Activated naive CD4-positive, alpha-beta T cell treated with anti-CD3 and anti-CD28 coated beads for 36 hours (primary cell): ENCODE measurements around the gene RNF144B. TPM values are rescaled to one million over a fixed set of nuclear protein-coding genes. Genes with fewer than 3 reads are reported as not detected.

Experiments
- CTCF ChIA-PET: fragments of 350-600 bp; sonication (Branson Sonifier 250); formaldehyde crosslinking; loops from one replicate; lab custom pipeline; 2021; ENCODE audit warnings: antibody characterized with exemption; lab: Charles Lee
- DNase-seq: peaks from one replicate; pipeline ENCODE4 v3.0.0-alpha.2; 2020
- H3K27ac Mint-ChIP-seq: one replicate; pipeline ENCODE4 v1.8.0; 2021; ENCODE audit warnings: mild to moderate bottlenecking, mixed read lengths
- H3K27me3 Mint-ChIP-seq: one replicate; pipeline ENCODE4 v1.8.0; 2021; ENCODE audit warnings: low read depth, mixed read lengths
- H3K36me3 Mint-ChIP-seq: one replicate; pipeline ENCODE4 v1.8.0; 2021; ENCODE audit warnings: low read depth, mixed read lengths
- H3K4me1 Mint-ChIP-seq: one replicate; pipeline ENCODE4 v1.8.0; 2021; ENCODE audit warnings: low read depth, mixed read lengths
- H3K4me3 Mint-ChIP-seq: one replicate; pipeline ENCODE4 v1.8.0; 2021; ENCODE audit warnings: mild to moderate bottlenecking, moderate library complexity, mixed read lengths
- H3K9me3 Mint-ChIP-seq: one replicate; pipeline ENCODE4 v1.8.0; 2021; ENCODE audit warnings: mixed read lengths
- intact Hi-C: fragments of 100-400 bp; cut with micrococcal nuclease; formaldehyde crosslinking; loops from one replicate; pipeline ENCODE4 v1.15.1; 2023
- total RNA-seq, 2 experiments: library from RNA; stranded (reverse); gene quantifications; one replicate each; pipeline ENCODE4 v1.2.3, GENCODE V29; 2021

Gene RNF144B
- total RNA-seq, 2 experiments from 2014 or later, result 1.5 to 3.2 TPM

- Mint-ChIP-seq H3K4me3 (no peak overlapping the region), H3K36me3 (no peaks in the 10 kb centered on the region), H3K9me3 (no peaks in the 10 kb centered on the region), H3K27me3 (peaks cover 9% of the 10 kb centered on the region), H3K27ac (no peak overlapping the region), H3K4me1 (no peaks in the 10 kb centered on the region)
- intact Hi-C loops, result no loop called here
- CTCF ChIA-PET, result interaction anchor here (0.6 kb wide), 1 partner anchor 570 kb away, joined by 3 read pairs; no protein-coding TSS in a partner anchor
- no peak for DNase-seq
Measured at GRCh38 chr6:18497006-18497405, 109.9 kb downstream of the RNF144B start.

- no peak for DNase-seq
- intact Hi-C loops, result no loop called here
- Mint-ChIP-seq H3K27ac (no peak overlapping the region), H3K27me3 (peaks cover 9% of the 10 kb centered on the region), H3K4me3 (no peak overlapping the region), H3K36me3 (no peaks in the 10 kb centered on the region), H3K9me3 (no peaks in the 10 kb centered on the region), H3K4me1 (no peaks in the 10 kb centered on the region)
- CTCF ChIA-PET, result no interaction called here
Measured at GRCh38 chr6:18498408-18498807, 111.3 kb downstream of the RNF144B start.

GRCh38 chr6:18500921-18501662 lies 113.9 kb downstream of the RNF144B start:
- no peaks in the 10 kb centered on the region for H3K4me1 Mint-ChIP-seq
- H3K36me3 Mint-ChIP-seq, result no peaks in the 10 kb centered on the region
- H3K27ac Mint-ChIP-seq, result no peak overlapping the region
- intact Hi-C loops, result loop anchor here (2.0 to 5.0 kb wide), 6 partner anchors 14 to 1344 kb away; partner anchors contain the start of genes KDM1B, RNF144B and TPMT
- CTCF ChIA-PET, result interaction anchor here (0.5 to 9.9 kb wide), 5 partner anchors 174 to 297 kb away, joined by 4 to 110 read pairs (median 5); no protein-coding TSS in a partner anchor
- peaks cover 2% of the 10 kb centered on the region for H3K27me3 Mint-ChIP-seq
- H3K4me3 Mint-ChIP-seq, result no peak overlapping the region
- H3K9me3 Mint-ChIP-seq, result no peaks in the 10 kb centered on the region
- no peak for DNase-seq

DNA sequence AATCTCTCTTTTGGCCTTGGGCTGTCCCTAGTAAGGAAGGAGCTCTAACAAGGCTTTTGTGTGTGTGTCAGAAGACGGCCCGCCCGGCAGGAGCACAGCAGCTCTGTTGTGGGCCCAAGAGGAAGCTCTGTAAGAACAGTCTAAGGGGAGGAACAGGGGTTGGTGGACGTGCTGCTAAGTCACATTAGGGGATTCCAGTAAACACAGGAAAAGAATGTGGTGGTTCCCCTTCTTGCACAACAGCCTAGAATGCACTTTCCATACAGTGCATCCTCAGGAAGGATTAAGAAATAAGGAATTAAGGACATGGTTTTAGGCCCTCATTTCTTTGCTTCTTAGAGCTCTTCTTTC lies 114.5 kb downstream of the RNF144B start:
- intact Hi-C loops, result loop anchor here (2.0 to 5.0 kb wide), 6 partner anchors 15 to 1344 kb away; partner anchors contain the start of genes KDM1B, RNF144B and TPMT
- H3K9me3 Mint-ChIP-seq, result no peaks in the 10 kb centered on the region
- CTCF ChIA-PET, result interaction anchor here (0.5 to 9.9 kb wide), 6 partner anchors 17 to 297 kb away, joined by 3 to 110 read pairs (median 4); no protein-coding TSS in a partner anchor
- no peaks in the 10 kb centered on the region for H3K4me1 Mint-ChIP-seq
- no peak overlapping the region for H3K27ac Mint-ChIP-seq
- DNase-seq, result peak; percentile 31
- no peaks in the 10 kb centered on the region for H3K27me3 Mint-ChIP-seq
- no peak overlapping the region for H3K4me3 Mint-ChIP-seq
- no peaks in the 10 kb centered on the region for H3K36me3 Mint-ChIP-seq

- CTCF ChIA-PET, result interaction anchor here (0.6 to 9.9 kb wide), 21 partner anchors 13 to 183 kb away, joined by 3 to 110 read pairs (median 4); partner anchors contain the start of gene RNF144B
- intact Hi-C loops, result loop anchor here (5.0 kb wide), 5 partner anchors 116 to 1346 kb away; partner anchors contain the start of genes KDM1B, RNF144B and TPMT
- Mint-ChIP-seq H3K27me3 (no peaks in the 10 kb centered on the region), H3K36me3 (no peaks in the 10 kb centered on the region), H3K27ac (no peak overlapping the region), H3K9me3 (no peaks in the 10 kb centered on the region), H3K4me3 (no peak overlapping the region), H3K4me1 (no peaks in the 10 kb centered on the region)
- no peak for DNase-seq
Measured at GRCh38 chr6:18503206-18503592, 116.0 kb downstream of the RNF144B start.

DNA sequence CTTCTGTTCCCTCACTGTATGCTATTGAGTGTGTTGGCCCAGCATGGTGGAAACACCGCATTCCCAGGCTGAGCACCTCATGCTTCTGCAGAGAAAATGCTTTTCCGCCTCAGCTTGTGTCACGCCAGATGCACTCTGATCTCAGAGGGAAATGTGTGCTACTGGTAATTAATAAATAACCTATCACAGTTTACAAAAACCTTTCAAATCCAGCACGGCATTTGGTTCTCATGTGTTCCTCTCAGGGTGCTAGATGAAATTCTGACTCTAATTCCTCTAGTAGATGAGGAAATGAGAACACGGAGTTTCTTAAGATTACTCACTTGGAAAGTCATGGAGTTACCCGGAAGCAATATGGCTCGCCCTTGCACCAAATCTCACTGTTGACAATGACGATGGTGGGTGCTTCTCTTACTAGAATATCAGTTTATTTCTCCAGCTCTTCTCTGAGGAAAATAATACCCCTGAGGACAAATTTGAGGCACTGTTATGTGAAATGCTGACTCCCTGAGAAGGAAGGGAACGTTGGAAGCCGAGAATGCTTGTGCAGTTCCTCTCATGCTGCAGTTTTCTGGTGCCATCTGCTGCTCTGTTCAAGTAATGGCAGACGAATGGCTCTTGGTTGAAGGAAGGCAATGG lies 116.6 kb downstream of the RNF144B start:
- intact Hi-C loops, result loop anchor here (1.0 to 5.0 kb wide), 7 partner anchors 116 to 1346 kb away; partner anchors contain the start of genes KDM1B, RNF144B and TPMT
- H3K9me3 Mint-ChIP-seq, result no peaks in the 10 kb centered on the region

DNA sequence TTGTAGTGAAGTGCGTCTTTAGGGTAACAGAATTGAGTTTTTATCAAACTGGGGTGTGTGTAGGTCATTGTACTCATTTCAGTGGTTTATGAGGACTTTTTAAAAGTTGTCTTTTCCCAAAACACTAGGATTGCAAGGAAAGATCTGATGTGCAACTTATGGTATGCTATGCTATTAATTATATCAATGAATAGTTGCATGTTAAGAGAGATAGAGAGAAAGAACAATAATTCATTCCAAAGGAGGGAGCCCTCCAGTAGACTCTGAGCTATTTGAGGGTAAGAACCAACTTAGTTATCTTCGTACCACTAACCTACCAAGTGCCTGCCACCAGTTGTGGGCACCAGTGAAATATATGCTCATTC lies 117.1 kb downstream of the RNF144B start:
- H3K27ac Mint-ChIP-seq, result no peak overlapping the region
- no peaks in the 10 kb centered on the region for H3K9me3 Mint-ChIP-seq
- no peaks in the 10 kb centered on the region for H3K27me3 Mint-ChIP-seq
- no peak overlapping the region for H3K4me3 Mint-ChIP-seq
- H3K36me3 Mint-ChIP-seq, result no peaks in the 10 kb centered on the region
- DNase-seq, result no peak
- intact Hi-C loops, result loop anchor here (1.0 to 5.0 kb wide), 7 partner anchors 117 to 1347 kb away; partner anchors contain the start of genes KDM1B, RNF144B and TPMT
- H3K4me1 Mint-ChIP-seq, result no peaks in the 10 kb centered on the region
- CTCF ChIA-PET, result interaction anchor here (0.8 to 9.9 kb wide), 10 partner anchors 15 to 181 kb away, joined by 3 to 110 read pairs (median 5); no protein-coding TSS in a partner anchor

More for the DNA sequence above, 116.6 kb downstream of the RNF144B start:
- CTCF ChIA-PET, result interaction anchor here (0.6 to 9.9 kb wide), 21 partner anchors 13 to 183 kb away, joined by 3 to 110 read pairs (median 4); partner anchors contain the start of gene RNF144B
- no peak overlapping the region for H3K27ac Mint-ChIP-seq
- no peaks in the 10 kb centered on the region for H3K27me3 Mint-ChIP-seq
- H3K36me3 Mint-ChIP-seq, result no peaks in the 10 kb centered on the region
- H3K4me3 Mint-ChIP-seq, result no peak overlapping the region
- peak; percentile 56 for DNase-seq
- no peaks in the 10 kb centered on the region for H3K4me1 Mint-ChIP-seq

DNA sequence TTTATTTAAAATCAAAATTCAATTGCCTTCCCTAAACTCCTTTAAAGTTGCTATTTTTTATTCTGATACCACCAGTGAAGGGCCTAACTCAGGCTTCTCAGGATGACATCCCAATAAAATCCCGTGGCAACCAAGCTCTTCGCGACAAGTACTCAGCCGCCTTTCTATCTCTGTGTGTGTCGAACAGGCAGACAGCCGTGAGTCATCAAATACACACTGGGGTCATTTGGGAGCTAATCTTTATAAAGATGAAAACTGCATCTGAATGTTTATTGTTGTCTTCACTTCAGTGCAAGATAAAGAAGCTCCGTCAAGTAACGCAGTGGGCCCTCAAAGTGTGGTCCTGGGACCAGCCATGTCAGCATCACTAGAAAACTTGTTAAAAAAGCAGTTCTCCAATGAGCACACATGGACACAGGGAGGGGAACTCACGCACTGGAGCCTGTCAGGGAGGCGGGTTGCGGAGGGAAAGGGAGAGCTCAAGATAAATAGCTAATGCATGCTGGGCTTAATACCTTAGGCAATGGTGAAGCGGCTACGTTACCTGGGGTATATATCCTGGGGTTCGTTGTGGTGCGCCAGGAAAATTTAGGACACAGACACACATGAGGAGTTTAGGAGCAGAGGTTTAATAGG lies 119.3 kb downstream of the RNF144B start:
- Mint-ChIP-seq H3K4me3 (no peak overlapping the region), H3K27me3 (no peaks in the 10 kb centered on the region), H3K4me1 (no peaks in the 10 kb centered on the region), H3K9me3 (no peaks in the 10 kb centered on the region), H3K27ac (no peak overlapping the region), H3K36me3 (no peaks in the 10 kb centered on the region)
- CTCF ChIA-PET, result interaction anchor here (0.7 to 9.9 kb wide), 6 partner anchors 88 to 1902 kb away, joined by 3 to 110 read pairs (median 4); partner anchors contain the start of gene RNF144B
- intact Hi-C loops, result no loop called here
- DNase-seq, result no peak

- Mint-ChIP-seq H3K27me3 (no peaks in the 10 kb centered on the region), H3K9me3 (no peaks in the 10 kb centered on the region), H3K27ac (no peak overlapping the region), H3K4me1 (no peaks in the 10 kb centered on the region), H3K4me3 (no peak overlapping the region), H3K36me3 (no peaks in the 10 kb centered on the region)
- intact Hi-C loops, result no loop called here
- DNase-seq, result no peak
- CTCF ChIA-PET, result interaction anchor here (0.7 to 9.9 kb wide), 4 partner anchors 29 to 184 kb away, joined by 3 to 110 read pairs (median 5); no protein-coding TSS in a partner anchor
Measured at GRCh38 chr6:18507018-18507415, 119.9 kb downstream of the RNF144B start.

GRCh38 chr6:18507561-18507960 lies 120.4 kb downstream of the RNF144B start:
- no peaks in the 10 kb centered on the region for H3K9me3 Mint-ChIP-seq
- CTCF ChIA-PET, result interaction anchor here (0.6 to 9.9 kb wide), 4 partner anchors 29 to 1265 kb away, joined by 3 to 110 read pairs (median 4); no protein-coding TSS in a partner anchor
- no peak overlapping the region for H3K27ac Mint-ChIP-seq
- H3K27me3 Mint-ChIP-seq, result no peaks in the 10 kb centered on the region
- H3K4me3 Mint-ChIP-seq, result no peak overlapping the region
- no peaks in the 10 kb centered on the region for H3K4me1 Mint-ChIP-seq
- H3K36me3 Mint-ChIP-seq, result no peaks in the 10 kb centered on the region
- DNase-seq, result no peak
- intact Hi-C loops, result no loop called here

GRCh38 chr6:18509871-18510643 lies 122.9 kb downstream of the RNF144B start:
- Mint-ChIP-seq H3K4me3 (no peak overlapping the region), H3K27me3 (no peaks in the 10 kb centered on the region), H3K27ac (no peak overlapping the region), H3K4me1 (no peaks in the 10 kb centered on the region), H3K9me3 (no peaks in the 10 kb centered on the region), H3K36me3 (no peaks in the 10 kb centered on the region)
- intact Hi-C loops, result no loop called here
- DNase-seq, result peak; percentile 10
- CTCF ChIA-PET, result interaction anchor here (9.9 kb wide), 1 partner anchor 187 kb away, joined by 110 read pairs; no protein-coding TSS in a partner anchor
